HG02885 (cell line): ENCODE data around the gene DTD2.
A peak's percentile ranks its signal among the peaks of the same experiment; 100 is the strongest.
"Not testable (repeated sequence)": the region's sequence is repeated elsewhere in the genome, so short reads cannot be mapped to it uniquely, and the experiment has no call there.

Source experiments
- ATAC-seq: cut with Tn5 transposase; IDR thresholded peaks from one replicate; pipeline ENCODE4 v1.9.1; 2021; ENCODE audit warnings: mild to moderate bottlenecking; ENCODE audit not compliant: unreplicated experiment, poor library complexity

The DTD2 gene

DNA sequence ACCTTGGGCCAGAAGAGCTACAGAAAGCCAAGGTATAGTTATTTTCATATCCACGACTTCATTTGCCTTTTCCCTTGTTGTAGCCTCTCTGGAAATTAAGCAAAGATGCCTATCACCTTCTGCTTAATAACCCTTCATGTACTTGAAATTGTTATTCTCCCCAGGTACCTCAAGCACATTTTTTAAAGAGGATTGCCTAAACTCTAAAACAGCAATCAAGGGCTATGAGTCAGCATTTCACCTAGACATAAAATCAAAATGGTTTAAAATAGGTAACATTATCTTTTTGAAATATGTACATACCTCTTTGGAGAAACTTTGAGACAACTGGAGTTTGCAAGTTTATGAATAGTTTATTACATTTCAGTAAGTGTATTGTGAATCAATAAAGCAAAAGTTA, 11.6 kb downstream of the DTD2 start:
- no peak for ATAC-seq

GRCh38 chr14:31442284-31442683, 15.0 kb downstream of the DTD2 start:
- ATAC-seq = no peak

DNA sequence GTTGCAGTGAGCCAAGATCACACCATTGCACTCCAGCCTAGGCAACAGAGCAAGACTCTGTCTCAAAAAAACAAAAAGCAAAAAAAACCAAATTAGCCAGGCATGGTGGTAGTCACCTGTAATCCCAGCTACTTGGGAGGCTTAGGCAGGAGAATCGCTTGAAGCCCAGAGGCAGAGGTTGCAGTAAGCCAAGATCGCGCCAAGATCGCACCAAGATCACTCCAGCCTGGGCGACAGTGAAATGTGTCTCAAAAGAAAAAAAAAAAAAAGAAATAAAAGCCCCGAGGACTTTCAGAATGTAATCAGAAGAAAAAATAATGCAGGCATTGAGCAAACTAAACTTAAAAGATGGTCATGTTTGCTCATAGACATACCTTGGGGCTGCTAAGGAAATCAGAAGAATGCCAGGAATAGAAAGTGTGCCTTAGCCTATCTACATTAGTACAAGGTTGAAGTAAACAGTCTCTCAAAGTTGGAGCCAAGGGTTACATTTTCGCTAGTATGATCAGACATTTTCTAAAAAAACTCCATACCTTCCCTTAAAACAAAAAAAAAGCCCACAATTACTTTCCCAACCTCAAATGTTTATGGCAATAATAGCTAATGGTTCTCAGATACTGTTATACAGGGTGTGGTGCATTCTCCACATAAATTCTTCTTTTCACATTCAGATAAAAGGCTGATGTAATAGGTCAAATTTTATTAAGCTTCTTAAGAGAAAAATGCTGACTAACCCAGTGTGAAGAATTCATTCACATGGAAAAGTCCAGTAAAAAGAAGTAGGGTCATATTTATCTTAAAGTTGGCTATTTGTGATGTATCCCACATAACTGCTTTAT, 15.8 kb downstream of the DTD2 start:
- ATAC-seq = no peak

- no peak for ATAC-seq
Measured at GRCh38 chr14:31440280-31440679, 17.0 kb downstream of the DTD2 start.

DNA sequence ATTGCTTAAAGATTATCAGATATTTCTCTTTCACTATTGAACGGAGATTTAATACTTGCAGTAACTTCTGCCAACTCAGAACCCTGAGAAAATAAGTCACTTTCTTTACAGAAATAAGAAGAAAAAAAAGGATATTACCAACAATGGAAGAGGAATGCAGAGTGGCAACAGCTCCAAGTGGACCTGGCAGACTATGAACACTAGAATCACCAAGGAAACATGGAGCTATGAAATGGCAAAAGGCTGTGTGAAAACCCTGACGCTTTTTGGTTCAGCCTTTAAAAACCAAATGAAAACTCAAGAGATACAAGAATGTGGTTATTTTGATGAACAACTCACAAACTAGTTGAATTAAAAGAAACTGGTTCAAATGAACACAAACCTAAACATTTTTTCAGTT, 17.7 kb downstream of the DTD2 start:
- no peak for ATAC-seq

GRCh38 chr14:31437045-31437691, 20.1 kb downstream of the DTD2 start:
- ATAC-seq = not testable (repeated sequence)

DNA sequence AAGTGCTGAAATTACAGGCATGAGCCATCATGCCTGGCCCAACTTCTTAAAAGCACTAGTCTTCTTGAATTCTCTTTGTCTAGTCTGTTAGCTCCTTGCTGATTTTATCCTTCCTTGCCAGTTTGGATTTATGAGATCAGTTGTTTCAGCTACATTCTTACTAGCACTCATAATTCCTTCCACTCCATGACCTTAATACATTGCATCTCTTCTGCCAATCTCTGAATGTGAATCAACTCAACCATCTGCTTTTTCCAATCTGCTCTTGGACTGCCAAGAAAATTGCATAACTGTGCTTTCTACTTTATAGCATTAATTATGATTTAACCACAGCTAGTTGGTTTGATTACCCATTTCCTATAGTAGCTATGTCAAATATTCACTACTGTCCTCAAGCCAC, 22.0 kb downstream of the DTD2 start:
- ATAC-seq = no peak

GRCh38 chr14:31430634-31431264, 26.6 kb downstream of the DTD2 start:
- no peak for ATAC-seq

DNA sequence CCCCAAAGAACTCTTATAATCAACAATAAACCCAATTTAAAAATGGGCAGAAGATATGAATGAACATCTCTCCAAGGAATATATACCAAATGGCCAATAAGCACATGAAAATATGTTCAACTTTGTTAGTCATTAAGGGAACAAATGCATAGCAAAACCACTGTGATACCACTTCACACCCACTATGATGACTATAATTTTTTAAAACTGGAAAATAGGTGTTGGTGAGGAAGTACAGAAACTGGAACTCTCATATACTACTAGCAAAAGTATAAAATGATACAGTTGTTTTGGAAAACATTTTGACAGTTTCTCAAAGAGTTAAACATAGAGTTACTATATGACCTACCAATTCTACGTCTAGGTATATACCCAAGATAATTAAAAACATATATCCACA, 27.5 kb downstream of the DTD2 start:
- no peak for ATAC-seq

GRCh38 chr14:31428011-31428410, 29.3 kb downstream of the DTD2 start:
- no peak for ATAC-seq

- ATAC-seq = no peak
Measured at GRCh38 chr14:31426663-31427062, 30.6 kb downstream of the DTD2 start.

DNA sequence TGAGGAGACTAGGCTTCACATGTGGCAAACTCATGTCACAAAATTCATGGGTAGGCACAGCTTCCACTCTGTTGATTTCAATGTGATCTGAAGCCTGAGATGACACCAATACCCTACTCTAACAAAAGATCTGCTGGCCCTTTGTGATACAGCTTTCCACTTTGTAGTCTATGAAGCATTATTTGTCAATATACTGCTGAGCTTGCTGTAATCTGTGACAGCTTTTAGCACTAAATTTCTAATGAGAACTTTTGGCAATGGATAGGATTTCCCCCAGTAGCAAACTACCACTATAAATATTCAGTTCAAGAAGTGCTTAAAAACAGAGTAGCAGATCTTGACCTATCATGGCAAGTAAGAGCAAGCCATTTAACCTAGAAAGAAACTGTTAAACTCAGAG, 31.4 kb downstream of the DTD2 start:
- no peak for ATAC-seq

GRCh38 chr14:31421200-31421599, 36.1 kb downstream of the DTD2 start:
- no peak for ATAC-seq

DNA sequence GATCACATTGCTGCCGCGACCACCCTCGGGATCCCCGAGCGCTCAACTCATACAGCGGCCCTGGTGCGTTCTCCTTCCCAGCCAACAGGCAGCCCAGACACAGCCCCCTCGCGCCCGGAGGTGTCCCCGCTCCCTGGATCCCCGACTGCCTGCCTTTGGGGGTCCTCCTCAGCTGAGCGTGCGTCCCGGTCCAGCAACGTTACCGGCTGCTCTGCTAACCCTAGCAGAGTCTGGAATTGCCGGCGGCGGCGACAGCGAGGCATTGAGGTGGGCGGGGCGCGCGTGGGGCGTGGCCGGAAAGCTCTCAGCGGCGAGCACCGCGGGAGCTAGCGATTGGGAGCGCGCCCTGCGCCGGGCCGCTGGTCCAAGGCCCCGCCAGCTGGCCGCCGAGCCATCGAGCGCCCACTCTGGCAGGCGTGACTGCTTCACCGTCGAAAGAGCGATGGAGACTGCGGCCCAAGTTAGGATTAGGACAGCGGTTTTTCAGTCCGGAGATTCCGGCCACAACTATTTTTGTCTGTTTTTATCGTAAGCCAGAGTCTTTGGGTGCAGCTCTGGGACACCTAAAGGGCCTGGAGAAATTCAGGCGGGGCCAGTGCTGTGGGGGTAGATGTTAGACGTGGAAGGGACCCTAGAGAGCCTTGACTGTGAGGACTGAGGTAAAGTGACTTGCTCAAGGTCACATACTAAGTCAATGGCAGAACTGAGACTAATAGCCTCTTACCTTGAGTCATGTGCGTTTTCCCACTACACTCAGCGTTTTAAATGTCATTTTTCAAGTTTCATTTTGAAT, 36.8 kb downstream of the DTD2 start, which contains the start of gene HEATR5A:
TSS of gene HEATR5A (minus strand) at position 232 of the 793 bp plus-strand sequence. CDS start 17,575 bp downstream, outside the sequence.
- ATAC-seq = peak; percentile 98

GRCh38 chr14:31419967-31420318, 37.4 kb downstream of the DTD2 start:
- peak; percentile 23 for ATAC-seq

DNA sequence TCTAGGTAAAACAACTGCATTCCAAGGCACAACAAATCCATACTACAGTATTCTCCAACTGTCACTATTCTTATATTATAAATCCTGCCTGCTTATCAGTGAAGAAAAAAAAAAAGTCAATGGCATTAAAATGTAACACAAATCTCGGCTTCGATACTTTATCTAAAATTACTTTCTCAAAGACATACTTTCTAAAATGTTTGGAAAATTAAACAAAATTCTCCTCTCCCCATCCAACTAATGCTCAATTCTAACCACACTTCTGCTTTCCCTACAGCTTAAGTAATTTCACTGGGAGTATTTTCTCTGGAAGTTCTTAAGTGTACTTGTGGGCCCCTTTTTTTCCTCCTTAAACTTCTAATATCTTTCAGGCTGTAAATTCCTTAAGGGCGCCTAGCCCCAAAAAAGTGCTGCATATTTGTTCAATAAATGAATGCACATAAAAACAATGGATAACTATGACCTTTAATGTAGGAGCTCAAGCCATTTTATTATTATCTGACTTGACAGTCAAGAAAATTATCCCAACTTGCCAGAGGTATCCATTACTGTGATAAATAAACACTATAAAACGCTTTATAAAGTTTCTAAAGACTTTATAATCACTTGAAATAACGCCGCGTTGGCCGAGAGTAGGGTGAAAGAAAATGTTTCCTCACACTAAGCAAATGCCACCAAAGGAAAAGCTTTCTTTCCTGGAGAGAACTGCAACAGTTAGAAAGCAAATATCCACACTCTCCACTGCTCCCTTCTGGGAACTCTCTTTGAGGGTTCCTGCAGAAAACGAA, 37.9 kb downstream of the DTD2 start:
- no peak for ATAC-seq

DNA sequence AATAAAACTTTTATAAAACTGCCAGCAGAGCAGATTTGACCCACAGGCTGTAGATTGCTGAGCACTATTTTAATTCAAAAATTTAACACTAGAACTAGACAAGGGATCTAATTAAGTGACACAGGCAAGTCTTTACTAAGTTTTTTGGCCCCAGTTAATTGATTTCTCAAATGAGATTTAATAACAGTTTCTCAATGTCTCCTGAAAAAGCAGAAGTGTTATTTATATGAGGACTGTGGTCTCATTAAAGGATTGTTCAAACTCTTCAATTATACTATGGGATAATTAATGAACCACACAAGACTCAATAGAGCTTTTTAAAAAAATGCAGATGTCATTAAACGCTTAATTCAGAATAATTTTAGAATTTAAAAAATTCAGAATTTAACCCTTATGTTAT, 38.9 kb downstream of the DTD2 start:
- ATAC-seq = no peak

DNA sequence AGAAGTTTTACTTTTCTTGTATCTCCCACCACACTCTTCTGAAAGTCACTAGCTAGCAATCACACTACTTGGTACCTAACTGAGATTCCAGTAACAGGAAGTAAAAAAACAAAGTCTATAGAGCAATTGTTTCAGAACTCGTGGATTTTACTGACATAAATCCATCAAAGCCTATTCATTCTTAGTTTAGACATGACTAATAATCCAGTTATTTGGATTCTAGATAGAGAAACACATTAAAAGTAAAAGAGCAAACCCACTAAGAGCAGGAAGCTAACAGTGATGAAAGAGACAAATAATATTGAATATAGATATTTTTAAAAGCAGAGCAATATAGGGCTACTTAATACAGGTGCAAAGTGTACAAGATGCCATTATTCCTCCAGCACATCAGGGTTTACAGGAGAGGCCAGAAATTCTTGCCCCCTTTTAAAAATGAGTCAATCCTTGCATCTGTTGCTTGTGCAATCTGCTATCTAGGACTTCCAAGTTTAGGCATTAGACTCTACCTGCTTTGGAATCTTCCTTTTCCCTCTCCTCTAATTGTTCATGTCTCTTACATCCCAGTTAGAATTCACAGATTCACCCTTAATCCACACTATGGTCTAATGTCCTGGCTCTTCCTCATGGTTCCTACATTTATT, 43.0 kb downstream of the DTD2 start:
- no peak for ATAC-seq

DNA sequence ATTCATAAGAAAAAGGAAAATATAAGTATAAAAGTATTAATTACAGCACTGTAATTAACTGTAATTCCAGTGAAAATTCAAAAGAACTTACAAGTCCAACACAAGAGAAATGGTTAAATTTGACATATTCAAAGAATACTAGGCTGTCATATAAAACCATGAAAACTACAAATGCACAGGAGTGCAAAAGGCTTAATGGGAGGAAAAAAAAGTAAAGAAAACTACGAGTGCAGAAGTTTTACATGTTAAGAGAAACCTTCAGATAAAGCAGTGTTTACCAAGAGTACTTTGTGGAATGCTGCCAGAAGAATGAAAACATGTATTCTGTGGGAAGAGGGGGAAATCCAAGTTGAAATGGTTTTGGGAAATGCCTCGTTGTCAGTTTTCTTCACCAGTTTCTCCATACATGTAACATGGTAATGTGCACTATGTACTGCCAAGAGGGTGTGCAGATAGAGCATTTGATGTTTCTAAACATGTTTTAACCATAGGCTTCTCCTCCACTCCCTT, 46.0 kb downstream of the DTD2 start:
- ATAC-seq = no peak
